ENCODE measurements around the gene PDIA6.

GRCh38 chr2:10777842-10778723 is 34.5 kb downstream of the PDIA6 start:
- no peak for TF ChIP-seq CTCF (IDR thresholded peaks at IDR 0.05; ENCODE audit: insufficient read depth, low read length)
- no peak for TF ChIP-seq GABPA (IDR thresholded peaks at IDR 0.05; ENCODE audit: low read depth)
- no peak for TF ChIP-seq POLR2AphosphoS5 (IDR thresholded peaks at IDR 0.05; ENCODE audit: low read depth)
- TF ChIP-seq, protein P1, sequence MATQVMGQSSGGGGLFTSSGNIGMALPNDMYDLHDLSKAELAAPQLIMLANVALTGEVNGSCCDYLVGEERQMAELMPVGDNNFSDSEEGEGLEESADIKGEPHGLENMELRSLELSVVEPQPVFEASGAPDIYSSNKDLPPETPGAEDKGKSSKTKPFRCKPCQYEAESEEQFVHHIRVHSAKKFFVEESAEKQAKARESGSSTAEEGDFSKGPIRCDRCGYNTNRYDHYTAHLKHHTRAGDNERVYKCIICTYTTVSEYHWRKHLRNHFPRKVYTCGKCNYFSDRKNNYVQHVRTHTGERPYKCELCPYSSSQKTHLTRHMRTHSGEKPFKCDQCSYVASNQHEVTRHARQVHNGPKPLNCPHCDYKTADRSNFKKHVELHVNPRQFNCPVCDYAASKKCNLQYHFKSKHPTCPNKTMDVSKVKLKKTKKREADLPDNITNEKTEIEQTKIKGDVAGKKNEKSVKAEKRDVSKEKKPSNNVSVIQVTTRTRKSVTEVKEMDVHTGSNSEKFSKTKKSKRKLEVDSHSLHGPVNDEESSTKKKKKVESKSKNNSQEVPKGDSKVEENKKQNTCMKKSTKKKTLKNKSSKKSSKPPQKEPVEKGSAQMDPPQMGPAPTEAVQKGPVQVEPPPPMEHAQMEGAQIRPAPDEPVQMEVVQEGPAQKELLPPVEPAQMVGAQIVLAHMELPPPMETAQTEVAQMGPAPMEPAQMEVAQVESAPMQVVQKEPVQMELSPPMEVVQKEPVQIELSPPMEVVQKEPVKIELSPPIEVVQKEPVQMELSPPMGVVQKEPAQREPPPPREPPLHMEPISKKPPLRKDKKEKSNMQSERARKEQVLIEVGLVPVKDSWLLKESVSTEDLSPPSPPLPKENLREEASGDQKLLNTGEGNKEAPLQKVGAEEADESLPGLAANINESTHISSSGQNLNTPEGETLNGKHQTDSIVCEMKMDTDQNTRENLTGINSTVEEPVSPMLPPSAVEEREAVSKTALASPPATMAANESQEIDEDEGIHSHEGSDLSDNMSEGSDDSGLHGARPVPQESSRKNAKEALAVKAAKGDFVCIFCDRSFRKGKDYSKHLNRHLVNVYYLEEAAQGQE (IDR thresholded peaks at IDR 0.05; ENCODE audit: insufficient replicate concordance, low read depth): no peak

Measured in HL-60 (cell line).